HepG2 (cell line): ENCODE data around the gene NME7. TPM values are rescaled to one million over a fixed set of nuclear protein-coding genes. Genes with fewer than 3 reads are reported as not detected.

Source experiments
- FOSL2 ChIP-seq: sonication (generic); formaldehyde crosslinking; IDR thresholded peaks from 2 replicates; pipeline ENCODE4 v1.4.0; 2020; ENCODE audit warnings: missing genetic modification reagents
- GATA4 ChIP-seq: sonication (generic); IDR thresholded peaks from 2 replicates; pipeline ENCODE4 v1.6.1; 2016; ENCODE audit warnings: antibody characterized with exemption, low read depth, borderline replicate concordance
- KAT7 ChIP-seq: IDR thresholded peaks from 2 replicates; pipeline ENCODE4 v1.6.1; 2018; ENCODE audit warnings: borderline replicate concordance, missing compliant biosample characterization
- NCOA1 ChIP-seq: sonication (generic); formaldehyde crosslinking; IDR thresholded peaks from 2 replicates; pipeline ENCODE4 v1.9.0; 2021; ENCODE audit warnings: missing genetic modification reagents
- NCOA5 ChIP-seq: sonication (generic); formaldehyde crosslinking; IDR thresholded peaks from 2 replicates; pipeline ENCODE4 v1.4.0; 2020; ENCODE audit warnings: missing genetic modification reagents
- SAP130 ChIP-seq: IDR thresholded peaks from 2 replicates; pipeline ENCODE4 v1.6.1; 2016; ENCODE audit warnings: low read depth
- SP140L ChIP-seq: sonication (generic); formaldehyde crosslinking; IDR thresholded peaks from 2 replicates; pipeline ENCODE4 v1.4.0; 2020; ENCODE audit warnings: missing genetic modification reagents, borderline replicate concordance
- TBX3 ChIP-seq: fragments of 450-650 bp; IDR thresholded peaks from 2 replicates; pipeline ENCODE4 v1.6.1; 2017; ENCODE audit warnings: antibody characterized with exemption, mild to moderate bottlenecking, inconsistent platforms, borderline replicate concordance
- TEAD2 ChIP-seq: sonication (generic); formaldehyde crosslinking; IDR thresholded peaks from 2 replicates; pipeline ENCODE4 v1.9.0; 2021; ENCODE audit warnings: missing genetic modification reagents
- YEATS4 ChIP-seq: sonication (generic); formaldehyde crosslinking; IDR thresholded peaks from 2 replicates; pipeline ENCODE4 v1.4.0; 2020; ENCODE audit warnings: missing genetic modification reagents, borderline replicate concordance
- ZFYVE20 ChIP-seq: sonication (generic); formaldehyde crosslinking; IDR thresholded peaks from 2 replicates; pipeline ENCODE4 v1.8.0; 2023; ENCODE audit warnings: low read depth, mild to moderate bottlenecking, moderate library complexity, missing genetic modification reagents, borderline replicate concordance
- ZNF136 ChIP-seq: sonication (generic); formaldehyde crosslinking; IDR thresholded peaks from 2 replicates; pipeline ENCODE4 v1.8.1; 2022; ENCODE audit warnings: low read depth, mild to moderate bottlenecking, moderate library complexity, missing genetic modification reagents
- ZNF83 ChIP-seq: sonication (generic); formaldehyde crosslinking; IDR thresholded peaks from 2 replicates; pipeline ENCODE4 v1.4.0; 2020; ENCODE audit warnings: missing genetic modification reagents, mild to moderate bottlenecking, borderline replicate concordance
- polyA plus RNA-seq, 8 experiments: library from polyadenylated mRNA; depleted of rRNA in 3 of 8; stranded (reverse) in 7 of 8; unstranded in 1 of 8; fragments of >200 nt; fragmentation: Illumina TruSeq in 4 of 8; extraction: Trizol in 4 of 8; gene quantifications; 2 replicates each; pipeline versions ENCODE4 v1.2.1 to v1.2.3, GENCODE V29; 2011 to 2016; ENCODE audit warnings: low read depth in 4 of 8, missing spikeins in 1 of 8, mixed read lengths in 1 of 8; ENCODE audit not compliant: insufficient read depth in 1 of 8
- total RNA-seq, 5 experiments: library from RNA; depleted of rRNA; stranded (reverse); fragments of >200 nt; fragmentation: Illumina TruSeq; extraction: Trizol; gene quantifications; 2 replicates each; pipeline ENCODE4 v1.2.3, GENCODE V29; 2016; ENCODE audit warnings: low read depth in 1 of 5
- TF ChIP-seq, protein P1 (sequence below), 2 experiments: sonication (generic) in 1 of 2; formaldehyde crosslinking in 1 of 2; IDR thresholded peaks; 2 replicates each; pipeline versions ENCODE4 v1.4.0 to v1.6.1; 2018 to 2020; ENCODE audit warnings: missing genetic modification reagents in 2 of 2, borderline replicate concordance in 1 of 2, low read depth in 1 of 2, mild to moderate bottlenecking in 1 of 2, missing biosample characterization in 1 of 2
- TF ChIP-seq, protein P2 (sequence below): sonication (generic); formaldehyde crosslinking; IDR thresholded peaks from 2 replicates; pipeline ENCODE4 v1.9.0; 2022; ENCODE audit warnings: missing genetic modification reagents, mild to moderate bottlenecking, borderline replicate concordance
- TF ChIP-seq, protein P3 (sequence below): sonication (generic); formaldehyde crosslinking; IDR thresholded peaks from 2 replicates; pipeline ENCODE4 v1.5.0; 2020; ENCODE audit warnings: missing genetic modification reagents, mild to moderate bottlenecking, borderline replicate concordance
- TF ChIP-seq, protein P4 (sequence below): sonication (generic); formaldehyde crosslinking; IDR thresholded peaks from 2 replicates; pipeline ENCODE4 v1.5.0; 2020; ENCODE audit warnings: mild to moderate bottlenecking, missing genetic modification reagents
- TF ChIP-seq, protein P5 (sequence below), 2 experiments: fragments of 450-650 bp in 1 of 2; sonication (generic) in 1 of 2; formaldehyde crosslinking; IDR thresholded peaks; 2 replicates each; pipeline versions ENCODE4 v1.5.0 to v1.8.0; 2020 to 2022; ENCODE audit warnings: mild to moderate bottlenecking in 1 of 2, missing genetic modification reagents in 1 of 2

Gene NME7
- total and polyA plus RNA-seq, 2 of the 13 experiments (the other 11 are each of a cell fraction or from before 2014, with no cell fraction given), result 9.4 to 22.5 TPM

DNA sequence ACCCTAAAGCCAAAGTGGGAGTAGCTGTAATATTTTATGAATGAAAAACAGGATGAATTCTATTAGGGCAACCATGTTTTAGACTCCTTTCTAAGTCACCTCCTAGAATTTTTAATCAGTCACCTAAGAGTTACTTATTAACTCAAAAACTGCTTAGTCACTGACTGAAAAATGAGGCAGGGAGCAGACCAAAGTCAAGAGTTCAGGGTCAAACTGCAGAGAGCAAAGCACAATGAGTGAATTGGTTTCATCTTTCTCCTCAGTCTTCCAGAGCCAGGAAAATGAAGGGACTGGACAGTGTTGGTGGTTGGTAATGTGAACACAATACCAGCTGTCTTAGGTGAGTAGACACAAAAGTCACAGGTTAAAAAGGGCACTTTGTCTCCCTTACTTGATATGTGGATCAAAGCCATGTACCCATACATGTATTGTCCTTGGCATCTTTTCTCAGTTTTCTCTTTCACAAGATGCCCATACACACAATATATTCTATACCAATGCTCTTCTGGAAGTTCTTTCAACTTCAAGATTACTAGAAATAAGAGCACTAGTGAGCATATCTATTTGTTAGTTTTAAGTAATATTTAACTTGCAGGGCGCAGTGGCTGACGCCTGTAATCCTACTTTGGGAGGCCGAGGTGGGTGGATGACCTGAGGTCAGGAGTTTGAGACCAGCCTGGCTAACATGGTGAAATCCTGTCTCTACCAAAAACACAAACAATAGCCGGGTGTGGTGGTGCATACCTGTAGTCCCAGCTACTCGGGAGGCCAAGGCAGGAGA is 218.9 kb downstream of the NME7 start (continued):
- TF ChIP-seq, protein P1, sequence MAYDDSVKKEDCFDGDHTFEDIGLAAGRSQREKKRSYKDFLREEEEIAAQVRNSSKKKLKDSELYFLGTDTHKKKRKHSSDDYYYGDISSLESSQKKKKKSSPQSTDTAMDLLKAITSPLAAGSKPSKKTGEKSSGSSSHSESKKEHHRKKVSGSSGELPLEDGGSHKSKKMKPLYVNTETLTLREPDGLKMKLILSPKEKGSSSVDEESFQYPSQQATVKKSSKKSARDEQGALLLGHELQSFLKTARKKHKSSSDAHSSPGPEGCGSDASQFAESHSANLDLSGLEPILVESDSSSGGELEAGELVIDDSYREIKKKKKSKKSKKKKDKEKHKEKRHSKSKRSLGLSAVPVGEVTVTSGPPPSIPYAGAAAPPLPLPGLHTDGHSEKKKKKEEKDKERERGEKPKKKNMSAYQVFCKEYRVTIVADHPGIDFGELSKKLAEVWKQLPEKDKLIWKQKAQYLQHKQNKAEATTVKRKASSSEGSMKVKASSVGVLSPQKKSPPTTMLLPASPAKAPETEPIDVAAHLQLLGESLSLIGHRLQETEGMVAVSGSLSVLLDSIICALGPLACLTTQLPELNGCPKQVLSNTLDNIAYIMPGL (CRISPR knock-in tag; IDR thresholded peaks at IDR 0.05; ENCODE audit: borderline replicate concordance in 1 of 2, low read depth in 1 of 2), result peak; percentile 48 to 49; a peak in 1 of 4 replicates
- TF ChIP-seq, protein P2, sequence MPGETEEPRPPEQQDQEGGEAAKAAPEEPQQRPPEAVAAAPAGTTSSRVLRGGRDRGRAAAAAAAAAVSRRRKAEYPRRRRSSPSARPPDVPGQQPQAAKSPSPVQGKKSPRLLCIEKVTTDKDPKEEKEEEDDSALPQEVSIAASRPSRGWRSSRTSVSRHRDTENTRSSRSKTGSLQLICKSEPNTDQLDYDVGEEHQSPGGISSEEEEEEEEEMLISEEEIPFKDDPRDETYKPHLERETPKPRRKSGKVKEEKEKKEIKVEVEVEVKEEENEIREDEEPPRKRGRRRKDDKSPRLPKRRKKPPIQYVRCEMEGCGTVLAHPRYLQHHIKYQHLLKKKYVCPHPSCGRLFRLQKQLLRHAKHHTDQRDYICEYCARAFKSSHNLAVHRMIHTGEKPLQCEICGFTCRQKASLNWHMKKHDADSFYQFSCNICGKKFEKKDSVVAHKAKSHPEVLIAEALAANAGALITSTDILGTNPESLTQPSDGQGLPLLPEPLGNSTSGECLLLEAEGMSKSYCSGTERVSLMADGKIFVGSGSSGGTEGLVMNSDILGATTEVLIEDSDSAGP, result no peak
- TF ChIP-seq NCOA1 (CRISPR knock-in tag) (0 out of 2 replicates have a peak, but pooled peaks have one; percentile 35), ZFYVE20 (CRISPR knock-in tag) (no peak), TEAD2 (CRISPR knock-in tag) (no peak), SP140L (0 out of 2 replicates have a peak, but pooled peaks have one; percentile 49), SAP130 (CRISPR knock-in tag) (peak; percentile 84), GATA4 (peak; percentile 65; the same call in 1 of the 2 replicates), ZNF136 (CRISPR knock-in tag) (no peak), TBX3 (peak; percentile 48; the same call in 1 of the 2 replicates), ZNF83 (CRISPR knock-in tag) (no peak), FOSL2 (peak; percentile 95), NCOA5 (CRISPR knock-in tag) (no peak), KAT7 (CRISPR knock-in tag) (no peak), YEATS4 (CRISPR knock-in tag) (peak; percentile 72)
- TF ChIP-seq, protein P3, sequence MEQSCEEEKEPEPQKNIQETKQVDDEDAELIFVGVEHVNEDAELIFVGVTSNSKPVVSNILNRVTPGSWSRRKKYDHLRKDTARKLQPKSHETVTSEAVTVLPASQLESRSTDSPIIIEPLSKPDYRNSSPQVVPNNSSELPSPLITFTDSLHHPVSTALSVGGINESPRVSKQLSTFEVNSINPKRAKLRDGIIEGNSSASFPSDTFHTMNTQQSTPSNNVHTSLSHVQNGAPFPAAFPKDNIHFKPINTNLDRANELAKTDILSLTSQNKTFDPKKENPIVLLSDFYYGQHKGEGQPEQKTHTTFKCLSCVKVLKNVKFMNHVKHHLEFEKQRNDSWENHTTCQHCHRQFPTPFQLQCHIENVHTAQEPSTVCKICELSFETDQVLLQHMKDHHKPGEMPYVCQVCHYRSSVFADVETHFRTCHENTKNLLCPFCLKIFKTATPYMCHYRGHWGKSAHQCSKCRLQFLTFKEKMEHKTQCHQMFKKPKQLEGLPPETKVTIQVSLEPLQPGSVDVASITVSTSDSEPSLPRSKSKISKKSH (CRISPR knock-in tag), result no peak
- TF ChIP-seq, protein P4, sequence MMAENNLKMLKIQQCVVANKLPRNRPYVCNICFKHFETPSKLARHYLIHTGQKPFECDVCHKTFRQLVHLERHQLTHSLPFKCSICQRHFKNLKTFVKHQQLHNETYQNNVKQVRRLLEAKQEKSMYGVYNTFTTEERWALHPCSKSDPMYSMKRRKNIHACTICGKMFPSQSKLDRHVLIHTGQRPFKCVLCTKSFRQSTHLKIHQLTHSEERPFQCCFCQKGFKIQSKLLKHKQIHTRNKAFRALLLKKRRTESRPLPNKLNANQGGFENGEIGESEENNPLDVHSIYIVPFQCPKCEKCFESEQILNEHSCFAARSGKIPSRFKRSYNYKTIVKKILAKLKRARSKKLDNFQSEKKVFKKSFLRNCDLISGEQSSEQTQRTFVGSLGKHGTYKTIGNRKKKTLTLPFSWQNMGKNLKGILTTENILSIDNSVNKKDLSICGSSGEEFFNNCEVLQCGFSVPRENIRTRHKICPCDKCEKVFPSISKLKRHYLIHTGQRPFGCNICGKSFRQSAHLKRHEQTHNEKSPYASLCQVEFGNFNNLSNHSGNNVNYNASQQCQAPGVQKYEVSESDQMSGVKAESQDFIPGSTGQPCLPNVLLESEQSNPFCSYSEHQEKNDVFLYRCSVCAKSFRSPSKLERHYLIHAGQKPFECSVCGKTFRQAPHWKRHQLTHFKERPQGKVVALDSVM (CRISPR knock-in tag), result peak; percentile 57; the same call in 1 of the 2 replicates
- TF ChIP-seq, protein P5, sequence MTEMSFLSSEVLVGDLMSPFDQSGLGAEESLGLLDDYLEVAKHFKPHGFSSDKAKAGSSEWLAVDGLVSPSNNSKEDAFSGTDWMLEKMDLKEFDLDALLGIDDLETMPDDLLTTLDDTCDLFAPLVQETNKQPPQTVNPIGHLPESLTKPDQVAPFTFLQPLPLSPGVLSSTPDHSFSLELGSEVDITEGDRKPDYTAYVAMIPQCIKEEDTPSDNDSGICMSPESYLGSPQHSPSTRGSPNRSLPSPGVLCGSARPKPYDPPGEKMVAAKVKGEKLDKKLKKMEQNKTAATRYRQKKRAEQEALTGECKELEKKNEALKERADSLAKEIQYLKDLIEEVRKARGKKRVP (CRISPR knock-in tag; IDR thresholded peaks at IDR 0.05), result peak in 1 of 2 experiments; percentile 48; a peak in 1 of 4 replicates
